PC-3 (cell line): ENCODE results near the gene P2RX2. TPM values are rescaled to one million over a fixed set of nuclear protein-coding genes. Genes with fewer than 3 reads are reported as not detected.

ENCODE experiments used
- ATAC-seq: fragments of 200-7000 bp; cut with Tn5 transposase; 2 replicates; pipeline ENCODE4 v1.9.1; 2020; ENCODE audit warnings: mild to moderate bottlenecking, moderate library complexity
- BruUV-seq: library from RNA; stranded (reverse); fragments of 400-500 nt; replicated peaks from 2 replicates; lab custom pipeline; 2021; lab: Mats Ljungman, UMichigan
- CTCF ChIA-PET: fragments of 300-600 bp; sonication (Branson Sonifier 250); formaldehyde crosslinking; loops from one replicate; lab custom pipeline; 2022; ENCODE audit warnings: antibody characterized with exemption; lab: Charles Lee
- POLR2A ChIA-PET: fragments of 300-600 bp; sonication (Branson Sonifier 250); formaldehyde crosslinking; loops from one replicate; lab custom pipeline; 2022; ENCODE audit warnings: antibody characterized with exemption; ENCODE audit not compliant: unreplicated experiment; lab: Charles Lee
- DNase-seq: peaks from one replicate; pipeline ENCODE4 v3.0.0-alpha.2; 2015
- H2AFZ ChIP-seq: fragments of 300-600 bp; sonication (generic); 2 replicates; pipeline ENCODE4 v1.6.0; 2016; ENCODE audit warnings: antibody characterized with exemption, low read length
- H3F3A ChIP-seq: fragments of 300-600 bp; sonication (generic); one replicate; pipeline ENCODE4 v1.6.0; 2017; ENCODE audit warnings: antibody characterized with exemption, low read length, control low read depth, mild to moderate bottlenecking; ENCODE audit not compliant: unreplicated experiment
- H3K27ac ChIP-seq: fragments of 300-600 bp; sonication (generic); 2 replicates; pipeline ENCODE4 v1.5.1; 2016; ENCODE audit warnings: mild to moderate bottlenecking, low read length
- H3K27me3 ChIP-seq: fragments of 300-600 bp; sonication (generic); 2 replicates; pipeline ENCODE4 v1.6.1; 2016; ENCODE audit warnings: low read length, mixed read lengths
- H3K36me3 ChIP-seq: fragments of 300-600 bp; sonication (generic); 2 replicates; pipeline ENCODE4 v1.6.1; 2016; ENCODE audit warnings: low read depth, mixed run types, low read length, mixed read lengths
- H3K4me1 ChIP-seq: fragments of 300-600 bp; sonication (generic); 2 replicates; pipeline ENCODE4 v1.5.1; 2016; ENCODE audit warnings: low read length; ENCODE audit not compliant: insufficient read depth
- H3K4me2 ChIP-seq: fragments of 300-600 bp; sonication (generic); 2 replicates; pipeline ENCODE4 v1.6.0; 2016; ENCODE audit warnings: low read length
- H3K4me3 ChIP-seq: fragments of 300-600 bp; sonication (generic); 2 replicates; pipeline ENCODE4 v1.5.1; 2016; ENCODE audit warnings: mild to moderate bottlenecking, low read length, mixed read lengths
- H3K79me2 ChIP-seq: fragments of 300-600 bp; sonication (generic); 2 replicates; pipeline ENCODE4 v1.6.1; 2017; ENCODE audit warnings: low read length, mixed read lengths
- H3K9ac ChIP-seq: fragments of 300-600 bp; sonication (generic); 2 replicates; pipeline ENCODE4 v1.6.0; 2016; ENCODE audit warnings: mild to moderate bottlenecking, low read length
- H3K9me2 ChIP-seq: fragments of 300-600 bp; sonication (generic); replicated peaks from 2 replicates; pipeline ENCODE4 v1.6.1; 2016; ENCODE audit warnings: mixed run types, low read length, mixed read lengths
- H3K9me3 ChIP-seq: fragments of 300-600 bp; sonication (generic); 2 replicates; pipeline ENCODE4 v1.6.1; 2016; ENCODE audit warnings: low read length, mixed read lengths
- H4K20me1 ChIP-seq: fragments of 300-600 bp; sonication (generic); 2 replicates; pipeline ENCODE4 v1.6.1; 2016; ENCODE audit warnings: low read length, mixed read lengths
- CTCF ChIP-seq: fragments of 300-600 bp; sonication (generic); conservative IDR thresholded peaks from 2 replicates; pipeline ENCODE4 v1.5.1; 2017; ENCODE audit warnings: antibody characterized with exemption, low read depth, mild to moderate bottlenecking, low read length
- EZH2 ChIP-seq: fragments of 300-600 bp; sonication (generic); IDR thresholded peaks from one replicate; pipeline ENCODE4 v1.6.1; 2017; ENCODE audit warnings: antibody characterized with exemption, mild to moderate bottlenecking, low read length; ENCODE audit not compliant: unreplicated experiment
- EZH2phosphoT487 ChIP-seq: fragments of 300-600 bp; sonication (generic); IDR thresholded peaks from 2 replicates; pipeline ENCODE4 v1.6.1; 2018; ENCODE audit warnings: mild to moderate bottlenecking, antibody characterized with exemption, low read length, borderline replicate concordance
- intact Hi-C: fragments of 100-400 bp; cut with micrococcal nuclease; formaldehyde crosslinking; loops from 2 replicates; pipeline ENCODE4 v1.9.0; 2023
- total RNA-seq: library from RNA; depleted of rRNA; stranded (reverse); fragments of >200 nt; gene quantifications from 2 replicates; pipeline ENCODE4 v1.2.3, GENCODE V29; 2014

The P2RX2 gene
- total RNA-seq, 1 experiment from 2014 or later = not detected

GRCh38 chr12:132648616-132649225, 30.1 kb downstream of the P2RX2 start:
- ChIA-PET CTCF (no interaction called here), POLR2A (no interaction called here)
- H3K9me3 ChIP-seq = no peaks in the 10 kb centered on the region
- H3K4me1 ChIP-seq = no peaks in the 10 kb centered on the region
- no peaks in the 10 kb centered on the region for H3K27me3 ChIP-seq
- no peak overlapping the region for H3K4me3 ChIP-seq
- H3K27ac ChIP-seq = no peak overlapping the region
- ATAC-seq = no peak
- H3K4me2 ChIP-seq = no peak overlapping the region
- no peak overlapping the region for H2AFZ ChIP-seq
- no peaks in the 10 kb centered on the region for H4K20me1 ChIP-seq
- no peaks in the 10 kb centered on the region for H3F3A ChIP-seq
- H3K79me2 ChIP-seq = no peaks in the 10 kb centered on the region
- H3K9me2 ChIP-seq = no peaks in the 10 kb centered on the region
- DNase-seq = no peak
- H3K9ac ChIP-seq = no peak overlapping the region
- peaks cover 53% of the 10 kb centered on the region for H3K36me3 ChIP-seq
- TF ChIP-seq EZH2phosphoT487 = no peak
- no peak for TF ChIP-seq EZH2
- intact Hi-C loops = no loop called here
- no TSS peak for BruUV-seq

DNA sequence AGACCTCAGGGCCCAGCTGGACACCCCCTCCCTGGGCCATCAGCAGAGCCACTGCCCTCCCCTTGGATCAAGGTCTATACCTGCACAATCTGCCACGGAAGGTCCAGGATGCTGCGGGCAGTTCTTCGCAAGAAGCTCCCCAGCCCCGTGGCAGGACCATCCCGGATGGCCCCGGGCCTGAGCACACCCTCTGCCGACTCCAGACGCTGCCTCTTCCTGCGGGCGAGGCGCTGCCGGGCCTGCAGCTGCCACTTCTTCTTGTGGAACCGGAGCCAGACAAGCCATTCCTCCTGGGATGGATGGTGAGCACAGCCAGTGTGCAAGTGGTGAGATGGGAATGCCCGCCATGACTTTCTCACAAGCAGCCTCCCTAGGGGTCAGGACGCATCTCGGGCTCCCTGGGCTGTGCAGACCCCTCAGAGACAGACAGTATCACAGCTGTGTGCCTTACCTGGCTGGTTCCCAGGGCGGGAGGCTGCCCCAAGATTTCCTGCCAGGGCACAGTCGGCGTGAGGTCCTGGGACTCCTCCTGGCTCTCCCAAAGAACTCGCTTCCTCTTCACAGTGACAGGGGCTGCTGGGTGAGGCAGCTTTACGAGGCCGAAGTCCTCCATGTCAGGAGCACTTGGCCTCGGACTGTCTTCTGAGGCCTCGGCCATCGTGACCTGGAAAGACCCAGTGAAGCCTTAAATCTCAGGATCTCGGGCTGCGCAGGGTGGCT, 30.8 kb downstream of the P2RX2 start:
- no peak for ATAC-seq
- Histone ChIP-seq H3K27me3 (no peaks in the 10 kb centered on the region), H3K9me3 (no peaks in the 10 kb centered on the region), H3K4me2 (no peak overlapping the region), H3F3A (no peaks in the 10 kb centered on the region), H3K27ac (no peak overlapping the region), H3K9ac (no peak overlapping the region), H3K4me3 (no peak overlapping the region), H3K9me2 (no peaks in the 10 kb centered on the region), H2AFZ (no peak overlapping the region), H3K36me3 (peaks cover 55% of the 10 kb centered on the region), H3K4me1 (no peaks in the 10 kb centered on the region), H3K79me2 (no peaks in the 10 kb centered on the region), H4K20me1 (no peaks in the 10 kb centered on the region)
- no TSS peak for BruUV-seq
- CTCF ChIA-PET = no interaction called here
- intact Hi-C loops = no loop called here
- POLR2A ChIA-PET = no interaction called here
- TF ChIP-seq CTCF (no peak), EZH2 (no peak), EZH2phosphoT487 (no peak)
- no peak for DNase-seq

GRCh38 chr12:132651444-132652100, 33.0 kb downstream of the P2RX2 start:
- POLR2A ChIA-PET = no interaction called here
- no peak overlapping the region for H3K27ac ChIP-seq
- CTCF ChIA-PET = no interaction called here

More at GRCh38 chr12:132651444-132652100, 33.0 kb downstream of the P2RX2 start:
- Histone ChIP-seq H3K9ac (no peak overlapping the region), H3K4me3 (no peak overlapping the region), H3K9me3 (no peaks in the 10 kb centered on the region), H3K36me3 (peaks cover 60% of the 10 kb centered on the region), H3K9me2 (no peaks in the 10 kb centered on the region), H3K79me2 (no peaks in the 10 kb centered on the region), H3F3A (no peaks in the 10 kb centered on the region), H3K27me3 (no peaks in the 10 kb centered on the region), H4K20me1 (no peaks in the 10 kb centered on the region), H2AFZ (no peak overlapping the region), H3K4me1 (no peaks in the 10 kb centered on the region), H3K4me2 (no peak overlapping the region)
- no peak for TF ChIP-seq EZH2phosphoT487
- TF ChIP-seq CTCF = no peak
- no peak for TF ChIP-seq EZH2
- BruUV-seq = no TSS peak
- DNase-seq (no peak), ATAC-seq (no peak)
- intact Hi-C loops = no loop called here
